OCI-LY1 (cell line): ENCODE results near the gene DBH.

Experiments used
- CTCF ChIP-seq: fragments of 200-600 bp; sonication (generic), shearing (Covaris generic); IDR thresholded peaks from 2 replicates; pipeline ENCODE4 v1.5.1; 2017; ENCODE audit warnings: mild to moderate bottlenecking, antibody characterized with exemption, low read length, moderate library complexity, mixed read lengths
- EZH2 ChIP-seq: fragments of 200-600 bp; sonication (generic), shearing (Covaris generic); IDR thresholded peaks from 2 replicates; pipeline ENCODE4 v1.8.0; 2017; ENCODE audit warnings: borderline replicate concordance, mixed run types, mild to moderate bottlenecking, antibody characterized with exemption, low read length, moderate library complexity, mixed read lengths

GRCh38 chr9:133680976-133681657, 45.0 kb downstream of the DBH start:
- TF ChIP-seq CTCF (no peak), EZH2 (no peak)
